ENCODE results near the gene SPEM1. TPM values are rescaled to one million over a fixed set of nuclear protein-coding genes. Genes with fewer than 3 reads are reported as not detected.

The SPEM1 gene
- total and polyA plus RNA-seq, 2 of the 13 experiments (the other 11 are each of a cell fraction or from before 2014, with no cell fraction given): not detected

DNA sequence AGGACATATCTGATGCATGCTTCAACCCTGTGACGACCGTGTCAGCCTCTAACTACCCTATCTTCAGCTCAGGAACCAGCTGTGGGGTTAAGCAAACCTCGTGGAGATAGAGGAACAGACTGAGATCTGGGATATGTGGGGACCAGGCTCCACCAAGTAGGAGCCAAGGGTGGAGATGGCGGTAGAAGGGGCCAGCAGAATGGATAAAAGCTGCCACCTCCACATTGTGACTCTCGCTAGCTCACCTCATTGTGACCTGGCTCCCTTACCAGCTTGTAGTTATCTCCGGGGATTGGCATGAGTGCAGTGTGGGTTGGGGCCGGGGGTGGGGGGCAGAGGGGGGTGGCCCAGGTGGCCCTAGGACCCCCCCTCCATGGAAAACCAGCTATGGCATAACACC is 5.2 kb downstream of the SPEM1 start, which contains the start of gene SPEM2 (continued):
- TF ChIP-seq PRMT3 (CRISPR knock-in tag; IDR thresholded peaks at IDR 0.05; ENCODE audit: borderline replicate concordance, low read depth): no peak
- TF ChIP-seq ZNF670 (CRISPR knock-in tag; IDR thresholded peaks at IDR 0.05; ENCODE audit: borderline replicate concordance): no peak
- TF ChIP-seq ADNP (CRISPR knock-in tag; IDR thresholded peaks at IDR 0.05): no peak
- TF ChIP-seq, protein P1, sequence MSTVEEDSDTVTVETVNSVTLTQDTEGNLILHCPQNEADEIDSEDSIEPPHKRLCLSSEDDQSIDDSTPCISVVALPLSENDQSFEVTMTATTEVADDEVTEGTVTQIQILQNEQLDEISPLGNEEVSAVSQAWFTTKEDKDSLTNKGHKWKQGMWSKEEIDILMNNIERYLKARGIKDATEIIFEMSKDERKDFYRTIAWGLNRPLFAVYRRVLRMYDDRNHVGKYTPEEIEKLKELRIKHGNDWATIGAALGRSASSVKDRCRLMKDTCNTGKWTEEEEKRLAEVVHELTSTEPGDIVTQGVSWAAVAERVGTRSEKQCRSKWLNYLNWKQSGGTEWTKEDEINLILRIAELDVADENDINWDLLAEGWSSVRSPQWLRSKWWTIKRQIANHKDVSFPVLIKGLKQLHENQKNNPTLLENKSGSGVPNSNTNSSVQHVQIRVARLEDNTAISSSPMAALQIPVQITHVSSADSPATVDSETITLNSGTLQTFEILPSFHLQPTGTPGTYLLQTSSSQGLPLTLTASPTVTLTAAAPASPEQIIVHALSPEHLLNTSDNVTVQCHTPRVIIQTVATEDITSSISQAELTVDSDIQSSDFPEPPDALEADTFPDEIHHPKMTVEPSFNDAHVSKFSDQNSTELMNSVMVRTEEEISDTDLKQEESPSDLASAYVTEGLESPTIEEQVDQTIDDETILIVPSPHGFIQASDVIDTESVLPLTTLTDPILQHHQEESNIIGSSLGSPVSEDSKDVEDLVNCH (CRISPR knock-in tag; IDR thresholded peaks at IDR 0.05): no peak
- TF ChIP-seq SMARCC2 (IDR thresholded peaks at IDR 0.05): no peak

DNA sequence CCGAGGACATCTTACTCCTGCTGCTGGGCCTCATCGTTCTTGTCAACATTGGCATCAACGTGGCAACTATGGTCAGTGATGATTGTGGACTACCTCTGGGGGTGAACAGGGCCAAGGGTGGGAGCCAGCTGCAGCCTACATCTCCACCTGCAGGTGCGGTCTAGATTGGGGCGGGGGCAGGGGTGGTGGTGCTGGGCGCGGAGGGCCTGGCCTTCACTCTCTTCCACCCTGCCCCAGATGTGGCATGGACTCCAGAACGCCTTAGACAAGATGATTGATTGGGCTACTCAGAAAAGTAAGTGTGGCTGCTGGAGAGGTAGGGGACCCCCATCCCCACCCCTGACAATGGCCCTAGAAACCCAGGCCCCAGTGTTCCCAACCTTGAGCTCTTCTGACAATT is 5.6 kb downstream of the SPEM1 start:
- intact Hi-C loops (cut with micrococcal nuclease; ENCODE audit: unreplicated experiment): no loop called here
- peaks cover 3% of the 10 kb centered on the region in 2 experiments; a peak in 3 of 5 replicates for H3K27me3 ChIP-seq (ENCODE audit: control insufficient read depth in 1 of 2, insufficient read depth in 2 of 2, low read length in 2 of 2)
- H2AFZ ChIP-seq (ENCODE audit: low read length): no peak overlapping the region
- no peak overlapping the region for H3K4me3 ChIP-seq (replicated peaks in 1 of 3; ENCODE audit: insufficient read depth in 1 of 3, low read depth in 2 of 3, low read length in 3 of 3)
- H3K36me3 ChIP-seq (replicated peaks in 1 of 2; ENCODE audit: control insufficient read depth in 1 of 2, insufficient read depth in 2 of 2, low read length in 2 of 2): no peaks in the 10 kb centered on the region
- ATAC-seq (no peak), DNase-seq (ENCODE audit: low spot score) (no peak), FAIRE-seq (no peak)
- H4K20me1 ChIP-seq (ENCODE audit: insufficient read depth, low read length): no peaks in the 10 kb centered on the region
- POLR2A ChIA-PET: interaction anchor here (0.8 kb wide), 1 partner anchor 22 kb away, joined by 3 read pairs; the partner anchor contains the start of gene TMEM256
- BruUV-seq (replicated peaks): no TSS peak
- 90% methylated on average over 4 of the region's 8 CpGs for WGBS (ENCODE audit: low lambda C conversion rate)
- H3K4me2 ChIP-seq (ENCODE audit: low read depth, low read length): no peak overlapping the region
- no peaks in the 10 kb centered on the region for H3K9me3 ChIP-seq (ENCODE audit: low read length)
- no peak overlapping the region for H3K27ac ChIP-seq (ENCODE audit: extremely low read length, insufficient read depth, low read length)
- CTCF ChIA-PET (ENCODE audit: low intra/inter-chr PET ratio, low total read pairs): no interaction called here
- H3K79me2 ChIP-seq (ENCODE audit: insufficient read depth, low read length): no peaks in the 10 kb centered on the region
- peaks cover 10% of the 10 kb centered on the region for H3K4me1 ChIP-seq (ENCODE audit: insufficient read depth, low read length)
- in situ Hi-C loops (cut with HindIII; ENCODE audit: extremely low pct_ligation_motif_present, low pct_unique_long_range_greater_than_20kb): no loop called here
- no peak overlapping the region for H3K9ac ChIP-seq (ENCODE audit: insufficient read depth, low read depth, low read length)
- TF ChIP-seq KMT2A (CRISPR knock-in tag; IDR thresholded peaks at IDR 0.05): no peak
